Natural killer cell (primary cell): ENCODE measurements around the gene FFAR3. TPM values are rescaled to one million over a fixed set of nuclear protein-coding genes. Genes with fewer than 3 reads are reported as not detected.

Experiments used
- ATAC-seq, 3 donors: fragments of 150-1000 bp in 2 of 3; fragments of 200-7000 bp in 1 of 3; cut with Tn5 transposase; 1 replicate in 1 of 3; 2 replicates in 2 of 3; pipeline ENCODE4 v1.10.0; 2021; ENCODE audit warnings: mild to moderate bottlenecking in 2 of 3, moderate library complexity in 2 of 3
- DNase-seq, 2 donors: peaks; one replicate each; pipeline versions ENCODE4 v3.0.0 to v3.0.0-alpha.2; 2013 to 2021; ENCODE audit warnings: mixed read lengths in 1 of 2
- H3K27ac ChIP-seq: one replicate; pipeline ENCODE4 v1.5.1; 2013; ENCODE audit warnings: mild to moderate bottlenecking, low read length
- H3K27me3 ChIP-seq: one replicate; pipeline ENCODE4 v1.6.1; 2013; ENCODE audit warnings: low read length; ENCODE audit not compliant: control insufficient read depth, insufficient read depth
- H3K36me3 ChIP-seq: one replicate; pipeline ENCODE4 v1.6.1; 2013; ENCODE audit warnings: low read length; ENCODE audit not compliant: control insufficient read depth, insufficient read depth
- H3K4me1 ChIP-seq: one replicate; pipeline ENCODE4 v1.6.1; 2013; ENCODE audit warnings: low read length; ENCODE audit not compliant: control insufficient read depth, insufficient read depth
- H3K4me3 ChIP-seq: one replicate; pipeline ENCODE4 v1.5.1; 2013; ENCODE audit warnings: low read length
- H3K9me3 ChIP-seq: one replicate; pipeline ENCODE4 v1.6.1; 2013; ENCODE audit warnings: low read length; ENCODE audit not compliant: control insufficient read depth, insufficient read depth
- H3K27ac Mint-ChIP-seq, 2 donors: one replicate each; pipeline ENCODE4 v1.8.0; 2022; ENCODE audit warnings: mild to moderate bottlenecking in 2 of 2, mixed read lengths in 2 of 2, moderate library complexity in 1 of 2
- H3K27me3 Mint-ChIP-seq, 2 donors: one replicate each; pipeline ENCODE4 v1.8.0; 2022; ENCODE audit warnings: low read depth in 2 of 2, mixed read lengths in 2 of 2
- H3K36me3 Mint-ChIP-seq: one replicate; pipeline ENCODE4 v1.8.0; 2022; ENCODE audit warnings: mixed read lengths
- H3K4me1 Mint-ChIP-seq, 2 donors: one replicate each; pipeline ENCODE4 v1.8.0; 2022; ENCODE audit warnings: mixed read lengths in 2 of 2
- H3K4me3 Mint-ChIP-seq: one replicate; pipeline ENCODE4 v1.8.0; 2022; ENCODE audit warnings: mild to moderate bottlenecking, moderate library complexity, mixed read lengths
- H3K9me3 Mint-ChIP-seq, 2 donors: one replicate each; pipeline ENCODE4 v1.8.0; 2022; ENCODE audit warnings: mixed read lengths in 2 of 2
- CTCF ChIP-seq: fragments of 200-600 bp; IDR thresholded peaks from one replicate; pipeline ENCODE4 v1.8.0; 2022; ENCODE audit warnings: antibody characterized with exemption
- WGBS: methylation state at CpG from one replicate; pipeline ENCODE4 v1.1.7; 2013; ENCODE audit warnings: missing lambda C conversion rate; ENCODE audit not compliant: insufficient coverage; 5-methylcytosine and 5-hydroxymethylcytosine counted together
- intact Hi-C: fragments of 100-400 bp; cut with micrococcal nuclease; formaldehyde crosslinking; loops from one replicate; pipeline ENCODE4 v1.14.2; 2022
- total RNA-seq, 4 donors: library from RNA; stranded (reverse); fragments of 120-200 nt in 1 of 4; gene quantifications; one replicate each; pipeline versions ENCODE4 v1.2.3 to v1.2.4, GENCODE V29; 2013 to 2022

FFAR3 gene
- total RNA-seq, 3 donors from 2014 or later (not counting 1 experiment from before 2014, with no cell fraction given): 0.92 to 2.7 TPM; not detected in 1

GRCh38 chr19:35347930-35348298 is 10.3 kb upstream of the FFAR3 start:
- no peaks in the 10 kb centered on the region for H3K9me3 ChIP-seq
- no peak for TF ChIP-seq CTCF
- Mint-ChIP-seq H3K36me3 (no peaks in the 10 kb centered on the region), H3K27ac (no peak overlapping the region), H3K27me3 (peaks cover 10 to 23% of the 10 kb centered on the region in 2 donors), H3K9me3 (no peaks in the 10 kb centered on the region), H3K4me3 (no peak overlapping the region), H3K4me1 (peaks cover 13 to 25% of the 10 kb centered on the region in 2 donors)
- intact Hi-C loops: no loop called here
- 50% methylated on average over 7 of the region's 7 CpGs for WGBS
- H3K4me1 ChIP-seq: peaks cover 34% of the 10 kb centered on the region
- peak overlapping the region; percentile 0 for H3K27ac ChIP-seq
- H3K27me3 ChIP-seq: no peaks in the 10 kb centered on the region
- no peak for ATAC-seq
- no peak overlapping the region for H3K4me3 ChIP-seq
- DNase-seq: peak in 1 of 2 donors; percentile 11
- no peaks in the 10 kb centered on the region for H3K36me3 ChIP-seq

- no peaks in the 10 kb centered on the region for H3K27me3 ChIP-seq
- Mint-ChIP-seq H3K27ac (no peak overlapping the region), H3K9me3 (no peaks in the 10 kb centered on the region), H3K27me3 (peaks cover 10 to 23% of the 10 kb centered on the region in 2 donors), H3K36me3 (no peaks in the 10 kb centered on the region), H3K4me3 (no peak overlapping the region), H3K4me1 (peaks cover 15 to 27% of the 10 kb centered on the region in 2 donors)
- no peak overlapping the region for H3K4me3 ChIP-seq
- WGBS: 84% methylated on average over 18 of the region's 18 CpGs
- peaks cover 37% of the 10 kb centered on the region for H3K4me1 ChIP-seq
- H3K9me3 ChIP-seq: no peaks in the 10 kb centered on the region
- TF ChIP-seq CTCF: no peak
- intact Hi-C loops: no loop called here
- ATAC-seq (no peak), DNase-seq (peak in 1 of 2 donors; percentile 9)
- H3K27ac ChIP-seq: no peak overlapping the region
- H3K36me3 ChIP-seq: no peaks in the 10 kb centered on the region
Measured at GRCh38 chr19:35348911-35349611, 9.2 kb upstream of the FFAR3 start.

GRCh38 chr19:35349614-35350521 is 8.4 kb upstream of the FFAR3 start:
- DNase-seq: peak in 1 of 2 donors; percentile 14
- 86% methylated on average over 17 of the region's 17 CpGs for WGBS
- no peak overlapping the region for H3K4me3 ChIP-seq
- ATAC-seq: no peak
- no peak overlapping the region for H3K4me3 Mint-ChIP-seq
- H3K27me3 ChIP-seq: no peaks in the 10 kb centered on the region
- H3K36me3 Mint-ChIP-seq: no peaks in the 10 kb centered on the region
- no peaks in the 10 kb centered on the region for H3K9me3 ChIP-seq
- intact Hi-C loops: loop anchor here (10.0 kb wide), 1 partner anchor 245 kb away; no protein-coding TSS in a partner anchor
- no peak overlapping the region for H3K27ac ChIP-seq
- H3K4me1 Mint-ChIP-seq: peaks cover 15 to 27% of the 10 kb centered on the region in 2 donors
- H3K36me3 ChIP-seq: no peaks in the 10 kb centered on the region
- H3K9me3 Mint-ChIP-seq: no peaks in the 10 kb centered on the region
- TF ChIP-seq CTCF: no peak
- H3K27me3 Mint-ChIP-seq: peaks cover 10 to 23% of the 10 kb centered on the region in 2 donors
- no peak overlapping the region for H3K27ac Mint-ChIP-seq
- peaks cover 37% of the 10 kb centered on the region for H3K4me1 ChIP-seq
